H1 (cell line): Measurements from ENCODE around the gene ZNF789. TPM values are rescaled to one million over a fixed set of nuclear protein-coding genes. Genes with fewer than 3 reads are reported as not detected.

ENCODE experiments used
- polyA plus RNA-seq, 7 experiments: library from polyadenylated mRNA; depleted of rRNA in 3 of 7; stranded (reverse) in 5 of 7; unstranded in 2 of 7; fragments of >200 nt in 5 of 7; fragments of 200-250 nt in 2 of 7; gene quantifications; 1 replicate in 5 of 7; 2 replicates in 1 of 7; 4 replicates in 1 of 7; pipeline versions ENCODE4 v1.2.1 to v1.2.3, GENCODE V29; 2011 to 2013; ENCODE audit warnings: missing spikeins in 2 of 7, mixed read lengths in 2 of 7
- total RNA-seq: library from RNA; stranded (reverse); fragmentation: NEBNext Ultra II Directional; extraction: Animal tissue kit (Norgen Biotek cat#: 25700); gene quantifications from 2 replicates; pipeline ENCODE4 v1.2.1, GENCODE V29; 2021
- TF ChIP-seq, protein P1 (sequence below): fragments of 300-600 bp; sonication (generic); IDR thresholded peaks from 2 replicates; pipeline ENCODE4 v1.7.1; 2012; ENCODE audit warnings: low read length, moderate library complexity, mild to moderate bottlenecking, inconsistent platforms; ENCODE audit not compliant: insufficient replicate concordance

Gene ZNF789
- total and polyA plus RNA-seq, 2 of the 8 experiments (the other 6 are each of a cell fraction or from before 2014, with no cell fraction given): 11.4 to 12.5 TPM

DNA sequence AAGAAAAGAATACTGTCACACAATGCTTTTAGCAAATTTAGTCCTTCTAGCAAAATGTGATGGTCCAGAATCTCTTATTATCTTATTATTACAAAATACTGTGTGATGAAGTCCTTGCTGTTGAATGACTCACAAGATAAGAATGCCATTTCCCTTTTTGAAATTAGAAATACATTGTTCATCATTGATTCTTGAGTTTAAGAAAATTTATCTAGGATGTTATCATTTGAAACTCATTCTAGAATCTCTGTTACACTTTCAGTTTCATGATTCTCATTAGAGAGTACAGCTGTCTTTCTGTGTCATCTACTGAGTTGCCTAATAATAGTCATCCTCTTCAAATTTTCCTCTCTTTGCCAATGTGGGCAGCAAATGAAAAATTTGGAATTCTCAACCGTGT lies 41.4 kb downstream of the ZNF789 start (continued):
- TF ChIP-seq, protein P1, sequence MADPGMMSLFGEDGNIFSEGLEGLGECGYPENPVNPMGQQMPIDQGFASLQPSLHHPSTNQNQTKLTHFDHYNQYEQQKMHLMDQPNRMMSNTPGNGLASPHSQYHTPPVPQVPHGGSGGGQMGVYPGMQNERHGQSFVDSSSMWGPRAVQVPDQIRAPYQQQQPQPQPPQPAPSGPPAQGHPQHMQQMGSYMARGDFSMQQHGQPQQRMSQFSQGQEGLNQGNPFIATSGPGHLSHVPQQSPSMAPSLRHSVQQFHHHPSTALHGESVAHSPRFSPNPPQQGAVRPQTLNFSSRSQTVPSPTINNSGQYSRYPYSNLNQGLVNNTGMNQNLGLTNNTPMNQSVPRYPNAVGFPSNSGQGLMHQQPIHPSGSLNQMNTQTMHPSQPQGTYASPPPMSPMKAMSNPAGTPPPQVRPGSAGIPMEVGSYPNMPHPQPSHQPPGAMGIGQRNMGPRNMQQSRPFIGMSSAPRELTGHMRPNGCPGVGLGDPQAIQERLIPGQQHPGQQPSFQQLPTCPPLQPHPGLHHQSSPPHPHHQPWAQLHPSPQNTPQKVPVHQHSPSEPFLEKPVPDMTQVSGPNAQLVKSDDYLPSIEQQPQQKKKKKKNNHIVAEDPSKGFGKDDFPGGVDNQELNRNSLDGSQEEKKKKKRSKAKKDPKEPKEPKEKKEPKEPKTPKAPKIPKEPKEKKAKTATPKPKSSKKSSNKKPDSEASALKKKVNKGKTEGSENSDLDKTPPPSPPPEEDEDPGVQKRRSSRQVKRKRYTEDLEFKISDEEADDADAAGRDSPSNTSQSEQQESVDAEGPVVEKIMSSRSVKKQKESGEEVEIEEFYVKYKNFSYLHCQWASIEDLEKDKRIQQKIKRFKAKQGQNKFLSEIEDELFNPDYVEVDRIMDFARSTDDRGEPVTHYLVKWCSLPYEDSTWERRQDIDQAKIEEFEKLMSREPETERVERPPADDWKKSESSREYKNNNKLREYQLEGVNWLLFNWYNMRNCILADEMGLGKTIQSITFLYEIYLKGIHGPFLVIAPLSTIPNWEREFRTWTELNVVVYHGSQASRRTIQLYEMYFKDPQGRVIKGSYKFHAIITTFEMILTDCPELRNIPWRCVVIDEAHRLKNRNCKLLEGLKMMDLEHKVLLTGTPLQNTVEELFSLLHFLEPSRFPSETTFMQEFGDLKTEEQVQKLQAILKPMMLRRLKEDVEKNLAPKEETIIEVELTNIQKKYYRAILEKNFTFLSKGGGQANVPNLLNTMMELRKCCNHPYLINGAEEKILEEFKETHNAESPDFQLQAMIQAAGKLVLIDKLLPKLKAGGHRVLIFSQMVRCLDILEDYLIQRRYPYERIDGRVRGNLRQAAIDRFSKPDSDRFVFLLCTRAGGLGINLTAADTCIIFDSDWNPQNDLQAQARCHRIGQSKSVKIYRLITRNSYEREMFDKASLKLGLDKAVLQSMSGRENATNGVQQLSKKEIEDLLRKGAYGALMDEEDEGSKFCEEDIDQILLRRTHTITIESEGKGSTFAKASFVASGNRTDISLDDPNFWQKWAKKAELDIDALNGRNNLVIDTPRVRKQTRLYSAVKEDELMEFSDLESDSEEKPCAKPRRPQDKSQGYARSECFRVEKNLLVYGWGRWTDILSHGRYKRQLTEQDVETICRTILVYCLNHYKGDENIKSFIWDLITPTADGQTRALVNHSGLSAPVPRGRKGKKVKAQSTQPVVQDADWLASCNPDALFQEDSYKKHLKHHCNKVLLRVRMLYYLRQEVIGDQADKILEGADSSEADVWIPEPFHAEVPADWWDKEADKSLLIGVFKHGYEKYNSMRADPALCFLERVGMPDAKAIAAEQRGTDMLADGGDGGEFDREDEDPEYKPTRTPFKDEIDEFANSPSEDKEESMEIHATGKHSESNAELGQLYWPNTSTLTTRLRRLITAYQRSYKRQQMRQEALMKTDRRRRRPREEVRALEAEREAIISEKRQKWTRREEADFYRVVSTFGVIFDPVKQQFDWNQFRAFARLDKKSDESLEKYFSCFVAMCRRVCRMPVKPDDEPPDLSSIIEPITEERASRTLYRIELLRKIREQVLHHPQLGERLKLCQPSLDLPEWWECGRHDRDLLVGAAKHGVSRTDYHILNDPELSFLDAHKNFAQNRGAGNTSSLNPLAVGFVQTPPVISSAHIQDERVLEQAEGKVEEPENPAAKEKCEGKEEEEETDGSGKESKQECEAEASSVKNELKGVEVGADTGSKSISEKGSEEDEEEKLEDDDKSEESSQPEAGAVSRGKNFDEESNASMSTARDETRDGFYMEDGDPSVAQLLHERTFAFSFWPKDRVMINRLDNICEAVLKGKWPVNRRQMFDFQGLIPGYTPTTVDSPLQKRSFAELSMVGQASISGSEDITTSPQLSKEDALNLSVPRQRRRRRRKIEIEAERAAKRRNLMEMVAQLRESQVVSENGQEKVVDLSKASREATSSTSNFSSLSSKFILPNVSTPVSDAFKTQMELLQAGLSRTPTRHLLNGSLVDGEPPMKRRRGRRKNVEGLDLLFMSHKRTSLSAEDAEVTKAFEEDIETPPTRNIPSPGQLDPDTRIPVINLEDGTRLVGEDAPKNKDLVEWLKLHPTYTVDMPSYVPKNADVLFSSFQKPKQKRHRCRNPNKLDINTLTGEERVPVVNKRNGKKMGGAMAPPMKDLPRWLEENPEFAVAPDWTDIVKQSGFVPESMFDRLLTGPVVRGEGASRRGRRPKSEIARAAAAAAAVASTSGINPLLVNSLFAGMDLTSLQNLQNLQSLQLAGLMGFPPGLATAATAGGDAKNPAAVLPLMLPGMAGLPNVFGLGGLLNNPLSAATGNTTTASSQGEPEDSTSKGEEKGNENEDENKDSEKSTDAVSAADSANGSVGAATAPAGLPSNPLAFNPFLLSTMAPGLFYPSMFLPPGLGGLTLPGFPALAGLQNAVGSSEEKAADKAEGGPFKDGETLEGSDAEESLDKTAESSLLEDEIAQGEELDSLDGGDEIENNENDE: no peak
